ENCODE data around the gene ADAMTS12.

GRCh38 chr5:33702867-33703266 lies 188.9 kb downstream of the ADAMTS12 start:
- TF ChIP-seq CTCF (IDR thresholded peaks at IDR 0.05; ENCODE audit: control extremely low read depth in 1 of 3, insufficient read depth in 1 of 3, low read depth in 1 of 3, low read length in 3 of 3) (no peak), CREB1 (IDR thresholded peaks at IDR 0.05) (no peak), POLR2AphosphoS5 (IDR thresholded peaks at IDR 0.05; ENCODE audit: low read depth, low read length) (no peak), CHD2 (IDR thresholded peaks at IDR 0.05; ENCODE audit: low read length) (no peak), TCF12 (IDR thresholded peaks at IDR 0.05; ENCODE audit: low read depth, low read length) (no peak)

All from H1 (cell line).